ENCODE measurements around the gene NXNL2.

- TF ChIP-seq, protein P1, sequence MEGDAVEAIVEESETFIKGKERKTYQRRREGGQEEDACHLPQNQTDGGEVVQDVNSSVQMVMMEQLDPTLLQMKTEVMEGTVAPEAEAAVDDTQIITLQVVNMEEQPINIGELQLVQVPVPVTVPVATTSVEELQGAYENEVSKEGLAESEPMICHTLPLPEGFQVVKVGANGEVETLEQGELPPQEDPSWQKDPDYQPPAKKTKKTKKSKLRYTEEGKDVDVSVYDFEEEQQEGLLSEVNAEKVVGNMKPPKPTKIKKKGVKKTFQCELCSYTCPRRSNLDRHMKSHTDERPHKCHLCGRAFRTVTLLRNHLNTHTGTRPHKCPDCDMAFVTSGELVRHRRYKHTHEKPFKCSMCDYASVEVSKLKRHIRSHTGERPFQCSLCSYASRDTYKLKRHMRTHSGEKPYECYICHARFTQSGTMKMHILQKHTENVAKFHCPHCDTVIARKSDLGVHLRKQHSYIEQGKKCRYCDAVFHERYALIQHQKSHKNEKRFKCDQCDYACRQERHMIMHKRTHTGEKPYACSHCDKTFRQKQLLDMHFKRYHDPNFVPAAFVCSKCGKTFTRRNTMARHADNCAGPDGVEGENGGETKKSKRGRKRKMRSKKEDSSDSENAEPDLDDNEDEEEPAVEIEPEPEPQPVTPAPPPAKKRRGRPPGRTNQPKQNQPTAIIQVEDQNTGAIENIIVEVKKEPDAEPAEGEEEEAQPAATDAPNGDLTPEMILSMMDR (IDR thresholded peaks at IDR 0.05): no peak
- TF ChIP-seq POLR2A (IDR thresholded peaks at IDR 0.05): no peak
Observed at GRCh38 chr9:88555268-88555980, 20.4 kb downstream of the NXNL2 start.
